Measurements from ENCODE around the gene ALG12. TPM values are rescaled to one million over a fixed set of nuclear protein-coding genes. Genes with fewer than 3 reads are reported as not detected.

Gene ALG12
- total and polyA plus RNA-seq, 2 of the 13 experiments (the other 11 are each of a cell fraction or from before 2014, with no cell fraction given), result 7.8 to 15.8 TPM

GRCh38 chr22:49892226-49892899 lies 25.9 kb downstream of the ALG12 start:
- BruUV-seq (replicated peaks), result no TSS peak
- Histone ChIP-seq H3K4me2 (ENCODE audit: low read depth, low read length) (no peak overlapping the region), H3K27ac (ENCODE audit: extremely low read length, insufficient read depth, low read length) (no peak overlapping the region), H3K79me2 (ENCODE audit: insufficient read depth, low read length) (no peaks in the 10 kb centered on the region), H3K9me3 (ENCODE audit: low read length) (no peaks in the 10 kb centered on the region), H2AFZ (ENCODE audit: low read length) (no peak overlapping the region), H4K20me1 (ENCODE audit: insufficient read depth, low read length) (no peaks in the 10 kb centered on the region), H3K9ac (ENCODE audit: insufficient read depth, low read depth, low read length) (no peak overlapping the region), H3K4me3 (replicated peaks in 1 of 3; ENCODE audit: insufficient read depth in 1 of 3, low read depth in 2 of 3, low read length in 3 of 3) (no peak overlapping the region), H3K27me3 (ENCODE audit: control insufficient read depth in 1 of 2, insufficient read depth in 2 of 2, low read length in 2 of 2) (no peaks in the 10 kb centered on the region), H3K4me1 (ENCODE audit: insufficient read depth, low read length) (no peaks in the 10 kb centered on the region), H3K36me3 (replicated peaks in 1 of 2; ENCODE audit: control insufficient read depth in 1 of 2, insufficient read depth in 2 of 2, low read length in 2 of 2) (peaks cover 10 to 17% of the 10 kb centered on the region in 2 experiments)
- POLR2A ChIA-PET, result interaction anchor here (0.7 kb wide), 1 partner anchor 656 kb away, joined by 3 read pairs; no protein-coding TSS in a partner anchor
- no peak for TF ChIP-seq BRF2 (CRISPR knock-in tag; IDR thresholded peaks at IDR 0.05)
- TF ChIP-seq ZBTB8A (CRISPR knock-in tag; IDR thresholded peaks at IDR 0.05; ENCODE audit: borderline replicate concordance, low read depth), result no peak
- TF ChIP-seq FOXJ3 (CRISPR knock-in tag; IDR thresholded peaks at IDR 0.05; ENCODE audit: borderline replicate concordance), result no peak
- TF ChIP-seq PHF21A (CRISPR knock-in tag; IDR thresholded peaks at IDR 0.05), result no peak
- TF ChIP-seq MXD1 (CRISPR knock-in tag; IDR thresholded peaks at IDR 0.05), result no peak
- TF ChIP-seq SRSF1 (optimal IDR thresholded peaks at IDR 0.05; ENCODE audit: low read depth, low read length), result no peak
- TF ChIP-seq ZKSCAN5 (CRISPR knock-in tag; IDR thresholded peaks at IDR 0.05), result no peak
- TF ChIP-seq ZNF644 (CRISPR knock-in tag; IDR thresholded peaks at IDR 0.05; ENCODE audit: low read depth), result no peak
- TF ChIP-seq ZKSCAN1 (IDR thresholded peaks at IDR 0.05; ENCODE audit: low read length), result no peak
- TF ChIP-seq SMAD3 (CRISPR knock-in tag; IDR thresholded peaks at IDR 0.05), result no peak
- no peak for TF ChIP-seq ZNF629 (CRISPR knock-in tag; conservative IDR thresholded peaks at IDR 0.05)
- no peak for TF ChIP-seq ATM (IDR thresholded peaks at IDR 0.05; ENCODE audit: borderline replicate concordance)
- TF ChIP-seq, protein P1, sequence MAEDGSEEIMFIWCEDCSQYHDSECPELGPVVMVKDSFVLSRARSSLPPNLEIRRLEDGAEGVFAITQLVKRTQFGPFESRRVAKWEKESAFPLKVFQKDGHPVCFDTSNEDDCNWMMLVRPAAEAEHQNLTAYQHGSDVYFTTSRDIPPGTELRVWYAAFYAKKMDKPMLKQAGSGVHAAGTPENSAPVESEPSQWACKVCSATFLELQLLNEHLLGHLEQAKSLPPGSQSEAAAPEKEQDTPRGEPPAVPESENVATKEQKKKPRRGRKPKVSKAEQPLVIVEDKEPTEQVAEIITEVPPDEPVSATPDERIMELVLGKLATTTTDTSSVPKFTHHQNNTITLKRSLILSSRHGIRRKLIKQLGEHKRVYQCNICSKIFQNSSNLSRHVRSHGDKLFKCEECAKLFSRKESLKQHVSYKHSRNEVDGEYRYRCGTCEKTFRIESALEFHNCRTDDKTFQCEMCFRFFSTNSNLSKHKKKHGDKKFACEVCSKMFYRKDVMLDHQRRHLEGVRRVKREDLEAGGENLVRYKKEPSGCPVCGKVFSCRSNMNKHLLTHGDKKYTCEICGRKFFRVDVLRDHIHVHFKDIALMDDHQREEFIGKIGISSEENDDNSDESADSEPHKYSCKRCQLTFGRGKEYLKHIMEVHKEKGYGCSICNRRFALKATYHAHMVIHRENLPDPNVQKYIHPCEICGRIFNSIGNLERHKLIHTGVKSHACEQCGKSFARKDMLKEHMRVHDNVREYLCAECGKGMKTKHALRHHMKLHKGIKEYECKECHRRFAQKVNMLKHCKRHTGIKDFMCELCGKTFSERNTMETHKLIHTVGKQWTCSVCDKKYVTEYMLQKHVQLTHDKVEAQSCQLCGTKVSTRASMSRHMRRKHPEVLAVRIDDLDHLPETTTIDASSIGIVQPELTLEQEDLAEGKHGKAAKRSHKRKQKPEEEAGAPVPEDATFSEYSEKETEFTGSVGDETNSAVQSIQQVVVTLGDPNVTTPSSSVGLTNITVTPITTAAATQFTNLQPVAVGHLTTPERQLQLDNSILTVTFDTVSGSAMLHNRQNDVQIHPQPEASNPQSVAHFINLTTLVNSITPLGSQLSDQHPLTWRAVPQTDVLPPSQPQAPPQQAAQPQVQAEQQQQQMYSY (CRISPR knock-in tag; IDR thresholded peaks at IDR 0.05), result no peak
- no peak for ATAC-seq
- in situ Hi-C loops (cut with HindIII; ENCODE audit: extremely low pct_ligation_motif_present, low pct_unique_long_range_greater_than_20kb), result no loop called here
- WGBS (ENCODE audit: low lambda C conversion rate), result 90% methylated on average over 2 of the region's 4 CpGs
- no peak for FAIRE-seq
- CTCF ChIA-PET (ENCODE audit: low intra/inter-chr PET ratio, low total read pairs), result no interaction called here
- intact Hi-C loops (cut with micrococcal nuclease; ENCODE audit: unreplicated experiment), result no loop called here
- no peak for DNase-seq (ENCODE audit: low spot score)
